Neural progenitor cell (in vitro differentiated cells): ENCODE data around the gene MISP3.
A peak's percentile ranks its signal among the peaks of the same experiment; 100 is the strongest.

Experiments
- EZH2 ChIP-seq: fragments of 200-600 bp; sonication (generic); IDR thresholded peaks from 2 replicates; pipeline ENCODE4 v1.6.1; 2017; ENCODE audit warnings: antibody characterized with exemption, mild to moderate bottlenecking, moderate library complexity
- TF ChIP-seq, protein P1 (sequence below): fragments of 200-600 bp; sonication (generic); IDR thresholded peaks from 2 replicates; pipeline ENCODE4 v1.5.1; 2017; ENCODE audit warnings: antibody characterized with exemption, mild to moderate bottlenecking

DNA sequence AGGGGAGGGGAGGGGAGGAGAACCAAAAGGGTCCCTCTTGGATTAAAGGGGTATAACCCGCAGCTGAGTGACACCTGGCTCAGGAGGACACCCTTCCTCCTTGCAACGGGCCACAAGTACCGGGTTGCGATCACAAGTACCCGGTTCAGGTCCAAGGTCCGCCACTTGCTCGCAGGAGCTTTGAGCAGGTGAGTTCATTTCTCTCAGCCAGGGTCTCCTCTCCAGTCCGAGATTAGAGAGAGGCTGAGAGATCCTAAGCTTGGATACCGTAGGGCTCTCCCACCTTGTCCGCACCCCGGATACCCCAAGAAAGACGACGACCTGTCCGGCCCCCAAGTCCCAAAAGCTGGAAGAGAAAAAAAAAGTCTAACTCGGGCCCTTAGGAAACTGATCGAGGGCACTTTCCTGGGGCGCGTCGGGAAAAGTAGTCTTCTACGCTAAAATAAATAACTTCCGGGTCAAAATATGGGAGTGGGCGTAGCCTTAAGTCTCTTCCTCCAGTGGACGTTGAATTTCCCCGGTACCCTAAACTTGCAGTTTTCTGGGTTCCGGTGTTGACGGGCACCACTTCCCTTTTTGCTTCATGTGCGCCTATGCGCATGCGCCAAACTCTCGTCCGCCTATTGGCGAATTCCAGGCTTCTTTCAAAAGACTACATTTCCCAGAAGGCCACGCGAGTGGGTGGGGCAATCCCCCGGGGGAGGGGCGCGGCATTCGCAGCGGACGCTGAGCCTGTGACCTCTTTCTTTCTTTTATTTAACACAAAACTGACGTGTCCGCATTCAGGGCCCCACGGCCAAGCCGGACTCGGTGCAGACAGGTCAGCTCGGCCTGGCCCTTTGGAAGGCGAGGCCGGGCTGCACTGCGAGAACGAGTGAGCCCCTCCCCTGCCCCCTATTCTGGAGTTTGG is 8.6 kb downstream of the MISP3 start:
- TF ChIP-seq, protein P1, sequence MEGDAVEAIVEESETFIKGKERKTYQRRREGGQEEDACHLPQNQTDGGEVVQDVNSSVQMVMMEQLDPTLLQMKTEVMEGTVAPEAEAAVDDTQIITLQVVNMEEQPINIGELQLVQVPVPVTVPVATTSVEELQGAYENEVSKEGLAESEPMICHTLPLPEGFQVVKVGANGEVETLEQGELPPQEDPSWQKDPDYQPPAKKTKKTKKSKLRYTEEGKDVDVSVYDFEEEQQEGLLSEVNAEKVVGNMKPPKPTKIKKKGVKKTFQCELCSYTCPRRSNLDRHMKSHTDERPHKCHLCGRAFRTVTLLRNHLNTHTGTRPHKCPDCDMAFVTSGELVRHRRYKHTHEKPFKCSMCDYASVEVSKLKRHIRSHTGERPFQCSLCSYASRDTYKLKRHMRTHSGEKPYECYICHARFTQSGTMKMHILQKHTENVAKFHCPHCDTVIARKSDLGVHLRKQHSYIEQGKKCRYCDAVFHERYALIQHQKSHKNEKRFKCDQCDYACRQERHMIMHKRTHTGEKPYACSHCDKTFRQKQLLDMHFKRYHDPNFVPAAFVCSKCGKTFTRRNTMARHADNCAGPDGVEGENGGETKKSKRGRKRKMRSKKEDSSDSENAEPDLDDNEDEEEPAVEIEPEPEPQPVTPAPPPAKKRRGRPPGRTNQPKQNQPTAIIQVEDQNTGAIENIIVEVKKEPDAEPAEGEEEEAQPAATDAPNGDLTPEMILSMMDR, result no peak
- peak; percentile 54 for TF ChIP-seq EZH2
